Diencephalon (tissue), 1 donor: ENCODE data around the gene SLC4A9. TPM values are rescaled to one million over a fixed set of nuclear protein-coding genes. Genes with fewer than 3 reads are reported as not detected.

Experiments
- small RNA-seq: library from RNA; depleted of rRNA; stranded (forward); fragments of <200 nt; gene quantifications from one replicate; pipeline ENCODE3, GENCODE V24; 2014
- total RNA-seq: library from RNA; depleted of rRNA; stranded (reverse); fragments of >200 nt; gene quantifications from one replicate; pipeline ENCODE4 v1.2.3, GENCODE V29; 2014

The SLC4A9 gene, protein sequence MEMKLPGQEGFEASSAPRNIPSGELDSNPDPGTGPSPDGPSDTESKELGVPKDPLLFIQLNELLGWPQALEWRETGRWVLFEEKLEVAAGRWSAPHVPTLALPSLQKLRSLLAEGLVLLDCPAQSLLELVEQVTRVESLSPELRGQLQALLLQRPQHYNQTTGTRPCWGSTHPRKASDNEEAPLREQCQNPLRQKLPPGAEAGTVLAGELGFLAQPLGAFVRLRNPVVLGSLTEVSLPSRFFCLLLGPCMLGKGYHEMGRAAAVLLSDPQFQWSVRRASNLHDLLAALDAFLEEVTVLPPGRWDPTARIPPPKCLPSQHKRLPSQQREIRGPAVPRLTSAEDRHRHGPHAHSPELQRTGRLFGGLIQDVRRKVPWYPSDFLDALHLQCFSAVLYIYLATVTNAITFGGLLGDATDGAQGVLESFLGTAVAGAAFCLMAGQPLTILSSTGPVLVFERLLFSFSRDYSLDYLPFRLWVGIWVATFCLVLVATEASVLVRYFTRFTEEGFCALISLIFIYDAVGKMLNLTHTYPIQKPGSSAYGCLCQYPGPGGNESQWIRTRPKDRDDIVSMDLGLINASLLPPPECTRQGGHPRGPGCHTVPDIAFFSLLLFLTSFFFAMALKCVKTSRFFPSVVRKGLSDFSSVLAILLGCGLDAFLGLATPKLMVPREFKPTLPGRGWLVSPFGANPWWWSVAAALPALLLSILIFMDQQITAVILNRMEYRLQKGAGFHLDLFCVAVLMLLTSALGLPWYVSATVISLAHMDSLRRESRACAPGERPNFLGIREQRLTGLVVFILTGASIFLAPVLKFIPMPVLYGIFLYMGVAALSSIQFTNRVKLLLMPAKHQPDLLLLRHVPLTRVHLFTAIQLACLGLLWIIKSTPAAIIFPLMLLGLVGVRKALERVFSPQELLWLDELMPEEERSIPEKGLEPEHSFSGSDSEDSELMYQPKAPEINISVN
- total RNA-seq = 0.23 TPM

GRCh38 chr5:140360101-140360500, at the start of gene SLC4A9:
Gene SLC4A9, plus strand, starts transcription at chr5:140360194. Its CDS starts 43 bp downstream, at chr5:140360237.

GRCh38 chr5:140346348-140347221, 13.4 kb upstream of the SLC4A9 start, which contains the start of gene HBEGF:
Gene HBEGF, minus strand, starts transcription at chr5:140346603. Its CDS starts 275 bp downstream, at chr5:140346328.

GRCh38 chr5:140401362-140402257, 41.6 kb downstream of the SLC4A9 start, which contains the start of gene ANKHD1:
Gene ANKHD1, plus strand, starts transcription at chr5:140401833. Its CDS starts 135 bp downstream, at chr5:140401968.

Small RNAs within 50 kb of the gene (small RNA-seq; reads per million reads assigned to genes)
- not detected for gene RNU4-14P

Other genes starting within 250 kb of the SLC4A9 start
- 19.8 TPM for gene PURA, start 246.1 kb upstream of the SLC4A9 start, total RNA-seq
- gene IGIP, start 234.3 kb upstream of the SLC4A9 start, total RNA-seq = 16.6 TPM
- gene CYSTM1, start 185.0 kb upstream of the SLC4A9 start, total RNA-seq = 9.5 TPM
- gene PFDN1, start 57.1 kb upstream of the SLC4A9 start, total RNA-seq = 57.0 TPM
- gene HBEGF, start 13.6 kb upstream of the SLC4A9 start, total RNA-seq = 18.2 TPM
- 88.6 TPM for gene ANKHD1, start 41.6 kb downstream of the SLC4A9 start, total RNA-seq
- gene EIF4EBP3, start 187.5 kb downstream of the SLC4A9 start, total RNA-seq = not detected
- gene SRA1, start 197.3 kb downstream of the SLC4A9 start, total RNA-seq = 23.8 TPM
- 29.8 TPM for gene APBB3, start 204.4 kb downstream of the SLC4A9 start, total RNA-seq
- gene SLC35A4, start 204.6 kb downstream of the SLC4A9 start, total RNA-seq = 9.7 TPM